ENCODE measurements around the gene SLF2.

DNA sequence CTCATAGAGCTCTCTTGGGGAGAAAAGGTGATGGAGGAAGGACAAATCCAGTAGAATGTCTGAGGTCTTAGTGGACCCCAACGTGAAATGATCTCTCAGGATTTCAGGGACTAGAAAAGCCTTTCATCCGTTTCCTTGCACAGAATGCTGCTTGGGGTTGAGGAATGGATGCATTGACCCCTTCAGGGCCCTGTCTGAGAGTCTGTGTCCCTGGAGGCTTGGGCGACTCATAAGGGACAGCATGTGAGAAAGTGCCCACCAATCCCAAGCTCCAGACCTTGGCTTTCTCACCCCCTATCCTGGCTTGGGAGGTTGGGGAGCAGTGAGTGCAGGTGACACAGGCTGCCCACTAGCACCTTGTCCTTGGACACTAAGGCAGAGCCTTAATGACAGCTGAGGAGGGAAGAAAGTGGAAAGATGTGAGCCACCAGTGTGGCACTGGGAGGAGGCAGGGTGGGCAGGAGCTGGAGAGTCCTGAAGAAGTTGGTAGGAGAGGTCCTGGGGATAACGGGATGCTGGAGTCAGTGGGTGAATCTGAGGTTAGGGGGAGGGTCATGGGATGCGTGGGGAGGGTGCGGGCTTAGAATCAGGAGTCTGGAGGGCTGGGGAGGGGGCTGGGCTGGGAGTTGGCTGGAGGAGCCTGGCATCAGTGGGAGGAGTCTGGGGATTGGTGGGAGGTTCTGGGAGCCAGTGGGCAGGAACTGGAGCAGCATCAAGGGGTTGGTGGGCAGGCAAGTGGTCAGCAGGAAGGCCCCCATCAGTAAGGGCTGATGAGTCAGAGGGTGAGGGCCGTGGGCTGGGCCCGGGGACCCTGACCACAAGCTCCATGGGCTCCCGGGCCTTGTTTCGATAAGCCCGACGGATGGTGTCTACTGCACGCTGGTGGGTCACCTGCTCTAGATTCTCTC lies 95.4 kb downstream of the SLF2 start:
- no peak for TF ChIP-seq POLR2AphosphoS5 (IDR thresholded peaks at IDR 0.05)
- TF ChIP-seq, protein P1, sequence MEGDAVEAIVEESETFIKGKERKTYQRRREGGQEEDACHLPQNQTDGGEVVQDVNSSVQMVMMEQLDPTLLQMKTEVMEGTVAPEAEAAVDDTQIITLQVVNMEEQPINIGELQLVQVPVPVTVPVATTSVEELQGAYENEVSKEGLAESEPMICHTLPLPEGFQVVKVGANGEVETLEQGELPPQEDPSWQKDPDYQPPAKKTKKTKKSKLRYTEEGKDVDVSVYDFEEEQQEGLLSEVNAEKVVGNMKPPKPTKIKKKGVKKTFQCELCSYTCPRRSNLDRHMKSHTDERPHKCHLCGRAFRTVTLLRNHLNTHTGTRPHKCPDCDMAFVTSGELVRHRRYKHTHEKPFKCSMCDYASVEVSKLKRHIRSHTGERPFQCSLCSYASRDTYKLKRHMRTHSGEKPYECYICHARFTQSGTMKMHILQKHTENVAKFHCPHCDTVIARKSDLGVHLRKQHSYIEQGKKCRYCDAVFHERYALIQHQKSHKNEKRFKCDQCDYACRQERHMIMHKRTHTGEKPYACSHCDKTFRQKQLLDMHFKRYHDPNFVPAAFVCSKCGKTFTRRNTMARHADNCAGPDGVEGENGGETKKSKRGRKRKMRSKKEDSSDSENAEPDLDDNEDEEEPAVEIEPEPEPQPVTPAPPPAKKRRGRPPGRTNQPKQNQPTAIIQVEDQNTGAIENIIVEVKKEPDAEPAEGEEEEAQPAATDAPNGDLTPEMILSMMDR (IDR thresholded peaks at IDR 0.05), result no peak

Measured in prostate gland (tissue), 2 donors.